Measurements from ENCODE around the gene DEFB132. TPM values are rescaled to one million over a fixed set of nuclear protein-coding genes. Genes with fewer than 3 reads are reported as not detected.

DEFB132 gene
- total and polyA plus RNA-seq, 9 of the 15 experiments (the other 6 are each of a cell fraction or from before 2014, with no cell fraction given) = not detected

DNA sequence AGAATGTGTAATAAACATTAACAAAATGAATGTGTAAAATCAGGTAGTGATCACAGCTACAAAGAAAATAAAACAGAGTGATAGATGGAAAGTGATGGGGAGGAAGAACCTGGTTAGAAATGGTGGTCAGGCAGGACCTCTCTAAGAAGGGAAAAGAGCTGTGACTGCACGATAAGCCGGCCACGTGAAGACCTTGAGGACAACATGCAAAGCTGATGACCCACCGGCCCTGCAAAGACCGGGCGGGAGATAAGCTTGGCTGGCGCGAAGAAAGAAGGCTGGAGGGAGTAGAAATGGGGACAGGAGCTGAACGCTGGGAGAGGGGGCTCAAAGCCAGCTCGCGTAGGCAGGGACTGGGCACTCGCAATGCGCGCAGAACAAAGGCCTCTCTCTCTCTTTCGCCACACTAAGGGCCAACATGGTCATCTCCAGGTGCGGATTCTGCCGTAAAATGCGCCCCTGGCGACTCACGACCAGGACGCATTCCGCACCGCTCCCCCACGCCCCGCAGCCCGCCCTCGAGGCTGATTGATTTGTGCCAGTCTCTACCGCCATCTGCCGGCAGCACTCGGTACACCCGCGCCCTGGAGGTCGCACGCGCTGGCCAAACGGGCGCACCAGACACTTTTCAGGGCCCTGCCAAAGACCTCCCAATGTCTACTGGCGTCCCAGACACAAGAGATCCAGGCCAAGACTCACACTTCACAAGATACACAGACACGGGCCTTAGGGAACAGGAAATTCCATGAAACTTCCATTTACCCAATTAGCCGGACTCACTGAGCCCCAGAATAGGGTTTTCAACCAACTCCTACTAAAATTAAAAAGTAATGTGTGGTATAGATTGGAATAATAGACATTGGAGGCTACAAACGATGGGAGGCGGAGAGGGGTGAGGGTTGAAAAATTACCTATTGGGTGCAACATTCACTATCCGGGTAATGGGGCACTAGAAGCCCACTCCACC, 9.4 kb downstream of the DEFB132 start (continued):
- TF ChIP-seq, protein P1, sequence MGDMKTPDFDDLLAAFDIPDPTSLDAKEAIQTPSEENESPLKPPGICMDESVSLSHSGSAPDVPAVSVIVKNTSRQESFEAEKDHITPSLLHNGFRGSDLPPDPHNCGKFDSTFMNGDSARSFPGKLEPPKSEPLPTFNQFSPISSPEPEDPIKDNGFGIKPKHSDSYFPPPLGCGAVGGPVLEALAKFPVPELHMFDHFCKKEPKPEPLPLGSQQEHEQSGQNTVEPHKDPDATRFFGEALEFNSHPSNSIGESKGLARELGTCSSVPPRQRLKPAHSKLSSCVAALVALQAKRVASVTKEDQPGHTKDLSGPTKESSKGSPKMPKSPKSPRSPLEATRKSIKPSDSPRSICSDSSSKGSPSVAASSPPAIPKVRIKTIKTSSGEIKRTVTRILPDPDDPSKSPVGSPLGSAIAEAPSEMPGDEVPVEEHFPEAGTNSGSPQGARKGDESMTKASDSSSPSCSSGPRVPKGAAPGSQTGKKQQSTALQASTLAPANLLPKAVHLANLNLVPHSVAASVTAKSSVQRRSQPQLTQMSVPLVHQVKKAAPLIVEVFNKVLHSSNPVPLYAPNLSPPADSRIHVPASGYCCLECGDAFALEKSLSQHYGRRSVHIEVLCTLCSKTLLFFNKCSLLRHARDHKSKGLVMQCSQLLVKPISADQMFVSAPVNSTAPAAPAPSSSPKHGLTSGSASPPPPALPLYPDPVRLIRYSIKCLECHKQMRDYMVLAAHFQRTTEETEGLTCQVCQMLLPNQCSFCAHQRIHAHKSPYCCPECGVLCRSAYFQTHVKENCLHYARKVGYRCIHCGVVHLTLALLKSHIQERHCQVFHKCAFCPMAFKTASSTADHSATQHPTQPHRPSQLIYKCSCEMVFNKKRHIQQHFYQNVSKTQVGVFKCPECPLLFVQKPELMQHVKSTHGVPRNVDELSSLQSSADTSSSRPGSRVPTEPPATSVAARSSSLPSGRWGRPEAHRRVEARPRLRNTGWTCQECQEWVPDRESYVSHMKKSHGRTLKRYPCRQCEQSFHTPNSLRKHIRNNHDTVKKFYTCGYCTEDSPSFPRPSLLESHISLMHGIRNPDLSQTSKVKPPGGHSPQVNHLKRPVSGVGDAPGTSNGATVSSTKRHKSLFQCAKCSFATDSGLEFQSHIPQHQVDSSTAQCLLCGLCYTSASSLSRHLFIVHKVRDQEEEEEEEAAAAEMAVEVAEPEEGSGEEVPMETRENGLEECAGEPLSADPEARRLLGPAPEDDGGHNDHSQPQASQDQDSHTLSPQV (IDR thresholded peaks at IDR 0.05) = peak; percentile 98
- TF ChIP-seq TAF15 (IDR thresholded peaks at IDR 0.05; ENCODE audit: low read depth, low read length) (no peak), SRSF1 (IDR thresholded peaks at IDR 0.05; ENCODE audit: low read depth, low read length) (no peak), ZNF699 (CRISPR knock-in tag; IDR thresholded peaks at IDR 0.05; ENCODE audit: insufficient replicate concordance) (peak; percentile 64), ZNF507 (tag; conservative IDR thresholded peaks at IDR 0.05) (no peak), ZNF589 (CRISPR knock-in tag; IDR thresholded peaks at IDR 0.05; ENCODE audit: low read depth) (peak; percentile 92), ATF4 (CRISPR knock-in tag; IDR thresholded peaks at IDR 0.05) (0 out of 2 replicates have a peak, but pooled peaks have one; percentile 13), MTF1 (CRISPR knock-in tag; IDR thresholded peaks at IDR 0.05; ENCODE audit: borderline replicate concordance) (no peak), RNF2 (IDR thresholded peaks at IDR 0.05) (peak; percentile 88), RBM25 (IDR thresholded peaks at IDR 0.05; ENCODE audit: low read depth, low read length, severe bottlenecking) (no peak), SREBF2 (CRISPR knock-in tag; IDR thresholded peaks at IDR 0.05) (no peak)
- TF ChIP-seq, protein P2, sequence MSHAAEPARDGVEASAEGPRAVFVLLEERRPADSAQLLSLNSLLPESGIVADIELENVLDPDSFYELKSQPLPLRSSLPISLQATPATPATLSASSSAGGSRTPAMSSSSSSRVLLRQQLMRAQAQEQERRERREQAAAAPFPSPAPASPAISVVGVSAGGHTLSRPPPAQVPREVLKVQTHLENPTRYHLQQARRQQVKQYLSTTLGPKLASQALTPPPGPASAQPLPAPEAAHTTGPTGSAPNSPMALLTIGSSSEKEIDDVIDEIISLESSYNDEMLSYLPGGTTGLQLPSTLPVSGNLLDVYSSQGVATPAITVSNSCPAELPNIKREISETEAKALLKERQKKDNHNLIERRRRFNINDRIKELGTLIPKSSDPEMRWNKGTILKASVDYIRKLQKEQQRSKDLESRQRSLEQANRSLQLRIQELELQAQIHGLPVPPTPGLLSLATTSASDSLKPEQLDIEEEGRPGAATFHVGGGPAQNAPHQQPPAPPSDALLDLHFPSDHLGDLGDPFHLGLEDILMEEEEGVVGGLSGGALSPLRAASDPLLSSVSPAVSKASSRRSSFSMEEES (CRISPR knock-in tag; IDR thresholded peaks at IDR 0.05) = peak; percentile 2; the same call in 1 of the 2 replicates
- TF ChIP-seq, protein P3, sequence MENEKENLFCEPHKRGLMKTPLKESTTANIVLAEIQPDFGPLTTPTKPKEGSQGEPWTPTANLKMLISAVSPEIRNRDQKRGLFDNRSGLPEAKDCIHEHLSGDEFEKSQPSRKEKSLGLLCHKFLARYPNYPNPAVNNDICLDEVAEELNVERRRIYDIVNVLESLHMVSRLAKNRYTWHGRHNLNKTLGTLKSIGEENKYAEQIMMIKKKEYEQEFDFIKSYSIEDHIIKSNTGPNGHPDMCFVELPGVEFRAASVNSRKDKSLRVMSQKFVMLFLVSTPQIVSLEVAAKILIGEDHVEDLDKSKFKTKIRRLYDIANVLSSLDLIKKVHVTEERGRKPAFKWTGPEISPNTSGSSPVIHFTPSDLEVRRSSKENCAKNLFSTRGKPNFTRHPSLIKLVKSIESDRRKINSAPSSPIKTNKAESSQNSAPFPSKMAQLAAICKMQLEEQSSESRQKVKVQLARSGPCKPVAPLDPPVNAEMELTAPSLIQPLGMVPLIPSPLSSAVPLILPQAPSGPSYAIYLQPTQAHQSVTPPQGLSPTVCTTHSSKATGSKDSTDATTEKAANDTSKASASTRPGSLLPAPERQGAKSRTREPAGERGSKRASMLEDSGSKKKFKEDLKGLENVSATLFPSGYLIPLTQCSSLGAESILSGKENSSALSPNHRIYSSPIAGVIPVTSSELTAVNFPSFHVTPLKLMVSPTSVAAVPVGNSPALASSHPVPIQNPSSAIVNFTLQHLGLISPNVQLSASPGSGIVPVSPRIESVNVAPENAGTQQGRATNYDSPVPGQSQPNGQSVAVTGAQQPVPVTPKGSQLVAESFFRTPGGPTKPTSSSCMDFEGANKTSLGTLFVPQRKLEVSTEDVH (IDR thresholded peaks at IDR 0.05; ENCODE audit: low read depth, partially characterized antibody) = no peak
- TF ChIP-seq, protein P4, sequence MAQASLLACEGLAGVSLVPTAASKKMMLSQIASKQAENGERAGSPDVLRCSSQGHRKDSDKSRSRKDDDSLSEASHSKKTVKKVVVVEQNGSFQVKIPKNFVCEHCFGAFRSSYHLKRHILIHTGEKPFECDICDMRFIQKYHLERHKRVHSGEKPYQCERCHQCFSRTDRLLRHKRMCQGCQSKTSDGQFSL (CRISPR knock-in tag; IDR thresholded peaks at IDR 0.05) = peak; percentile 98
- TF ChIP-seq, protein P4 (tag; IDR thresholded peaks at IDR 0.05) = peak in 1 of 2 experiments; percentile 81; a peak in 2 of 4 replicates
